22Rv1 (cell line): ENCODE measurements around the gene CHTF18.

Experiments used
- CTCF ChIP-seq: fragments of 450-650 bp; IDR thresholded peaks from 2 replicates; pipeline ENCODE4 v1.5.1; 2017; ENCODE audit warnings: mild to moderate bottlenecking
- ZFX ChIP-seq: fragments of 450-650 bp; IDR thresholded peaks from 2 replicates; pipeline ENCODE4 v1.6.1; 2017; ENCODE audit warnings: antibody characterized with exemption, borderline replicate concordance

- peak; percentile 13; the same call in 1 of the 2 replicates for TF ChIP-seq CTCF
- TF ChIP-seq ZFX: no peak
Observed at GRCh38 chr16:743794-744500, 44.5 kb upstream of the CHTF18 start.
